Parathyroid adenoma (tissue), 2 donors: ENCODE data around the gene ETV3.

Experiments used
- H2AFZ ChIP-seq: fragments of 300-600 bp; sonication (generic); one replicate; pipeline ENCODE4 v1.7.0; 2017; ENCODE audit warnings: antibody characterized with exemption, mild to moderate bottlenecking
- H3K27ac ChIP-seq: fragments of 300-600 bp; sonication (generic); one replicate; pipeline ENCODE4 v1.7.0; 2017
- H3K27me3 ChIP-seq: fragments of 300-600 bp; sonication (generic); one replicate; pipeline ENCODE4 v1.7.0; 2017; ENCODE audit warnings: low read length; ENCODE audit not compliant: control insufficient read depth, insufficient read depth
- H3K36me3 ChIP-seq: fragments of 300-600 bp; sonication (generic); one replicate; pipeline ENCODE4 v1.7.0; 2017; ENCODE audit warnings: low read length; ENCODE audit not compliant: control insufficient read depth, insufficient read depth
- H3K4me1 ChIP-seq: fragments of 300-600 bp; sonication (generic); one replicate; pipeline ENCODE4 v1.7.0; 2017; ENCODE audit warnings: control low read depth
- H3K4me2 ChIP-seq: fragments of 300-600 bp; sonication (generic); one replicate; pipeline ENCODE4 v1.7.0; 2017; ENCODE audit warnings: low read length
- H3K4me3 ChIP-seq: fragments of 300-600 bp; sonication (generic); one replicate; pipeline ENCODE4 v1.7.0; 2017; ENCODE audit warnings: low read depth, low read length
- H3K79me2 ChIP-seq: fragments of 300-600 bp; sonication (generic); one replicate; pipeline ENCODE4 v1.7.0; 2017; ENCODE audit warnings: control low read depth
- H3K9ac ChIP-seq: fragments of 300-600 bp; sonication (generic); one replicate; pipeline ENCODE4 v1.7.0; 2017; ENCODE audit warnings: mild to moderate bottlenecking
- H3K9me3 ChIP-seq: fragments of 300-600 bp; sonication (generic); one replicate; pipeline ENCODE4 v1.7.0; 2017; ENCODE audit warnings: low read length; ENCODE audit not compliant: control insufficient read depth
- CTCF ChIP-seq: fragments of 300-600 bp; sonication (generic); IDR thresholded peaks from one replicate; pipeline ENCODE4 v1.7.0; 2017; ENCODE audit warnings: antibody characterized with exemption, mild to moderate bottlenecking
- donor health status: primary hyperparathyroidism.

Gene ETV3

GRCh38 chr1:157132616-157133167, 5.5 kb downstream of the ETV3 start:
- Histone ChIP-seq H3K27me3 (no peaks in the 10 kb centered on the region), H3K36me3 (no peaks in the 10 kb centered on the region), H3K4me2 (peak overlapping the region; percentile 59), H3K27ac (peak overlapping the region; percentile 53), H2AFZ (no peak overlapping the region), H3K9ac (no peak overlapping the region), H3K4me3 (peak overlapping the region; percentile 21), H3K79me2 (peaks cover 2% of the 10 kb centered on the region), H3K4me1 (peaks cover 7% of the 10 kb centered on the region), H3K9me3 (no peaks in the 10 kb centered on the region)
- TF ChIP-seq CTCF, result no peak

- Histone ChIP-seq H3K27me3 (no peaks in the 10 kb centered on the region), H3K27ac (peak overlapping the region; percentile 53), H3K9ac (no peak overlapping the region), H3K36me3 (no peaks in the 10 kb centered on the region), H2AFZ (no peak overlapping the region), H3K4me3 (peak overlapping the region; percentile 21), H3K4me1 (peaks cover 7% of the 10 kb centered on the region), H3K79me2 (peaks cover 2% of the 10 kb centered on the region), H3K4me2 (peak overlapping the region; percentile 59), H3K9me3 (no peaks in the 10 kb centered on the region)
- no peak for TF ChIP-seq CTCF
These were observed 6.1 kb downstream of the ETV3 start for GRCh38 chr1:157132111-157132510.

GRCh38 chr1:157131281-157131680, 6.9 kb downstream of the ETV3 start:
- no peak for TF ChIP-seq CTCF
- H3K9ac ChIP-seq, result no peak overlapping the region
- no peaks in the 10 kb centered on the region for H3K79me2 ChIP-seq
- H3K9me3 ChIP-seq, result no peaks in the 10 kb centered on the region
- no peak overlapping the region for H3K27ac ChIP-seq
- H3K27me3 ChIP-seq, result no peaks in the 10 kb centered on the region
- H3K4me2 ChIP-seq, result no peak overlapping the region
- H3K36me3 ChIP-seq, result no peaks in the 10 kb centered on the region
- H3K4me1 ChIP-seq, result peaks cover 7% of the 10 kb centered on the region
- H3K4me3 ChIP-seq, result no peak overlapping the region
- H2AFZ ChIP-seq, result no peak overlapping the region

GRCh38 chr1:157124855-157125254, 13.3 kb downstream of the ETV3 start:
- H2AFZ ChIP-seq, result no peak overlapping the region
- no peak overlapping the region for H3K9ac ChIP-seq
- no peak for TF ChIP-seq CTCF
- no peak overlapping the region for H3K27ac ChIP-seq
- H3K79me2 ChIP-seq, result no peaks in the 10 kb centered on the region
- H3K4me3 ChIP-seq, result no peak overlapping the region
- H3K9me3 ChIP-seq, result no peaks in the 10 kb centered on the region
- no peaks in the 10 kb centered on the region for H3K36me3 ChIP-seq
- H3K4me2 ChIP-seq, result no peak overlapping the region
- H3K4me1 ChIP-seq, result no peaks in the 10 kb centered on the region
- H3K27me3 ChIP-seq, result no peaks in the 10 kb centered on the region

GRCh38 chr1:157119448-157119847, 18.7 kb downstream of the ETV3 start:
- H3K27ac ChIP-seq, result no peak overlapping the region
- no peak overlapping the region for H3K9ac ChIP-seq
- no peak for TF ChIP-seq CTCF
- H2AFZ ChIP-seq, result no peak overlapping the region
- no peaks in the 10 kb centered on the region for H3K36me3 ChIP-seq
- H3K4me1 ChIP-seq, result no peaks in the 10 kb centered on the region
- no peak overlapping the region for H3K4me2 ChIP-seq
- no peaks in the 10 kb centered on the region for H3K9me3 ChIP-seq
- no peaks in the 10 kb centered on the region for H3K27me3 ChIP-seq
- H3K79me2 ChIP-seq, result no peaks in the 10 kb centered on the region
- no peak overlapping the region for H3K4me3 ChIP-seq
